Kidney (tissue), 14 donors: Measurements from ENCODE around the gene RBPMS2. TPM values are rescaled to one million over a fixed set of nuclear protein-coding genes. Genes with fewer than 3 reads are reported as not detected.

Source experiments
- DNase-seq, 5 donors: peaks; one replicate each; pipeline ENCODE4 v3.0.0-alpha.2; 2013 to 2020
- FAIRE-seq: peaks from 2 replicates; lab custom pipeline; 2012; peaks lifted over from hg19 to GRCh38; lab: Jason Lieb, UNC
- H3K27ac ChIP-seq, 2 donors: one replicate each; pipeline ENCODE4 v1.7.0; 2013; ENCODE audit warnings: low read depth in 2 of 2, low read length in 2 of 2, inconsistent platforms in 1 of 2
- H3K27me3 ChIP-seq: one replicate; pipeline ENCODE4 v1.7.1; 2013; ENCODE audit warnings: low read length, inconsistent platforms; ENCODE audit not compliant: control insufficient read depth, insufficient read depth
- H3K36me3 ChIP-seq, 3 donors: one replicate each; pipeline versions ENCODE4 v1.7.0 to v1.7.1; 2013; ENCODE audit warnings: low read length in 3 of 3, control low read depth in 1 of 3, inconsistent platforms in 1 of 3; ENCODE audit not compliant: insufficient read depth in 3 of 3, control insufficient read depth in 2 of 3
- H3K4me1 ChIP-seq, 3 donors: one replicate each; pipeline versions ENCODE4 v1.7.0 to v1.7.1; 2013; ENCODE audit warnings: low read length in 3 of 3, inconsistent platforms in 1 of 3, low read depth in 1 of 3; ENCODE audit not compliant: control insufficient read depth in 2 of 3, insufficient read depth in 2 of 3
- H3K4me3 ChIP-seq, 3 donors: one replicate each; pipeline versions ENCODE4 v1.7.0 to v1.8.1; 2013; ENCODE audit warnings: low read length in 3 of 3, control low read depth in 1 of 3, inconsistent platforms in 1 of 3
- H3K9ac ChIP-seq, 3 donors: one replicate each; pipeline versions ENCODE4 v1.7.0 to v1.7.1; 2013; ENCODE audit warnings: low read length in 3 of 3, control low read depth in 1 of 3, inconsistent platforms in 1 of 3
- H3K9me3 ChIP-seq, 3 donors: one replicate each; pipeline versions ENCODE4 v1.7.0 to v1.7.1; 2013; ENCODE audit warnings: low read length in 3 of 3, control low read depth in 1 of 3, inconsistent platforms in 1 of 3; ENCODE audit not compliant: control insufficient read depth in 2 of 3, insufficient read depth in 1 of 3
- intact Hi-C: fragments of 100-400 bp; cut with DNase I; formaldehyde crosslinking; loops from one replicate; pipeline ENCODE4 v1.11.1; 2022
- polyA plus RNA-seq: library from polyadenylated mRNA; stranded (reverse); fragments of 350-450 nt; fragmentation: Illumina TruSeq; extraction: RNeasy Lipid Tissue Mini Kit (QIAGEN cat#74804); gene quantifications from one replicate; pipeline ENCODE4 v1.2.3, GENCODE V29; 2014; ENCODE audit warnings: low read depth, low replicate concordance; ENCODE audit not compliant: insufficient read depth
- total RNA-seq: library from RNA; stranded (reverse); fragmentation: NEBNext Ultra II Directional; extraction: Animal tissue kit (Norgen Biotek cat#: 25700); gene quantifications from one replicate; pipeline ENCODE4 v1.2.1, GENCODE V29; 2021
- TF ChIP-seq, protein P1 (sequence below): IDR thresholded peaks from 3 replicates; pipeline ENCODE4 v1.5.1; 2012; ENCODE audit warnings: mild to moderate bottlenecking, moderate library complexity, borderline replicate concordance; ENCODE audit not compliant: insufficient read depth; ENCODE audit errors: extremely low read depth
- donor health status: control.
- donor health status: control.
- donor health status: control.
- donor health status: control.
- donor health status: control.
- donor health status: DM: yes; HTN: yes; CAD: no.
- donor health status: Normal renal cell carcinoma (clear cell type).

RBPMS2 gene
- total and polyA plus RNA-seq, 2 donors from 2014 or later, result 8.2 to 24.2 TPM

GRCh38 chr15:64779024-64779423, 3.6 kb upstream of the RBPMS2 start:
- no peaks in the 10 kb centered on the region for H3K36me3 ChIP-seq
- H3K27me3 ChIP-seq, result no peaks in the 10 kb centered on the region
- no peaks in the 10 kb centered on the region for H3K9me3 ChIP-seq
- no peak for FAIRE-seq
- TF ChIP-seq, protein P1, sequence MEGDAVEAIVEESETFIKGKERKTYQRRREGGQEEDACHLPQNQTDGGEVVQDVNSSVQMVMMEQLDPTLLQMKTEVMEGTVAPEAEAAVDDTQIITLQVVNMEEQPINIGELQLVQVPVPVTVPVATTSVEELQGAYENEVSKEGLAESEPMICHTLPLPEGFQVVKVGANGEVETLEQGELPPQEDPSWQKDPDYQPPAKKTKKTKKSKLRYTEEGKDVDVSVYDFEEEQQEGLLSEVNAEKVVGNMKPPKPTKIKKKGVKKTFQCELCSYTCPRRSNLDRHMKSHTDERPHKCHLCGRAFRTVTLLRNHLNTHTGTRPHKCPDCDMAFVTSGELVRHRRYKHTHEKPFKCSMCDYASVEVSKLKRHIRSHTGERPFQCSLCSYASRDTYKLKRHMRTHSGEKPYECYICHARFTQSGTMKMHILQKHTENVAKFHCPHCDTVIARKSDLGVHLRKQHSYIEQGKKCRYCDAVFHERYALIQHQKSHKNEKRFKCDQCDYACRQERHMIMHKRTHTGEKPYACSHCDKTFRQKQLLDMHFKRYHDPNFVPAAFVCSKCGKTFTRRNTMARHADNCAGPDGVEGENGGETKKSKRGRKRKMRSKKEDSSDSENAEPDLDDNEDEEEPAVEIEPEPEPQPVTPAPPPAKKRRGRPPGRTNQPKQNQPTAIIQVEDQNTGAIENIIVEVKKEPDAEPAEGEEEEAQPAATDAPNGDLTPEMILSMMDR, result no peak
- H3K9ac ChIP-seq, result no peak overlapping the region
- no peak overlapping the region for H3K27ac ChIP-seq
- no peak overlapping the region for H3K4me3 ChIP-seq
- peak in 2 of 5 donors; percentile 32 to 33 for DNase-seq
- intact Hi-C loops, result no loop called here
- peaks cover 0 to 13% (median 13%) of the 10 kb centered on the region in 3 donors for H3K4me1 ChIP-seq

GRCh38 chr15:64776402-64776786, 1.0 kb upstream of the RBPMS2 start:
- H3K4me1 ChIP-seq, result peaks cover 0 to 6% (median 3%) of the 10 kb centered on the region in 3 donors
- intact Hi-C loops, result no loop called here
- H3K27ac ChIP-seq, result peak overlapping the region in 1 of 2 donors; percentile 41
- FAIRE-seq (no peak), DNase-seq (peak in 4 of 5 donors; percentile 18 to 55 (median 38))
- no peaks in the 10 kb centered on the region for H3K9me3 ChIP-seq
- H3K27me3 ChIP-seq, result no peaks in the 10 kb centered on the region
- H3K9ac ChIP-seq, result peak overlapping the region in 2 of 3 donors; percentile 17 to 73
- H3K4me3 ChIP-seq, result peak overlapping the region; percentile 7 to 64 (median 54)
- H3K36me3 ChIP-seq, result no peaks in the 10 kb centered on the region
- TF ChIP-seq, protein P1, result no peak

GRCh38 chr15:64774629-64775493, 528 bp downstream of the RBPMS2 start:
- DNase-seq, result peak; percentile 44 to 77 (median 74)
- FAIRE-seq, result no peak

More at GRCh38 chr15:64774629-64775493, 528 bp downstream of the RBPMS2 start:
- Histone ChIP-seq H3K9ac (peak overlapping the region in 1 of 3 donors; percentile 8), H3K4me1 (peaks cover 0 to 6% (median 3%) of the 10 kb centered on the region in 3 donors), H3K4me3 (peak overlapping the region in 2 of 3 donors; percentile 42 to 47), H3K27me3 (no peaks in the 10 kb centered on the region), H3K36me3 (no peaks in the 10 kb centered on the region), H3K27ac (peak overlapping the region in 1 of 2 donors; percentile 60), H3K9me3 (no peaks in the 10 kb centered on the region)
- intact Hi-C loops, result no loop called here
- TF ChIP-seq, protein P1, result no peak
